ENCODE measurements around the gene AKAP8L. TPM values are rescaled to one million over a fixed set of nuclear protein-coding genes. Genes with fewer than 3 reads are reported as not detected.

AKAP8L gene
- polyA plus RNA-seq, 1 donor: 119 TPM

DNA sequence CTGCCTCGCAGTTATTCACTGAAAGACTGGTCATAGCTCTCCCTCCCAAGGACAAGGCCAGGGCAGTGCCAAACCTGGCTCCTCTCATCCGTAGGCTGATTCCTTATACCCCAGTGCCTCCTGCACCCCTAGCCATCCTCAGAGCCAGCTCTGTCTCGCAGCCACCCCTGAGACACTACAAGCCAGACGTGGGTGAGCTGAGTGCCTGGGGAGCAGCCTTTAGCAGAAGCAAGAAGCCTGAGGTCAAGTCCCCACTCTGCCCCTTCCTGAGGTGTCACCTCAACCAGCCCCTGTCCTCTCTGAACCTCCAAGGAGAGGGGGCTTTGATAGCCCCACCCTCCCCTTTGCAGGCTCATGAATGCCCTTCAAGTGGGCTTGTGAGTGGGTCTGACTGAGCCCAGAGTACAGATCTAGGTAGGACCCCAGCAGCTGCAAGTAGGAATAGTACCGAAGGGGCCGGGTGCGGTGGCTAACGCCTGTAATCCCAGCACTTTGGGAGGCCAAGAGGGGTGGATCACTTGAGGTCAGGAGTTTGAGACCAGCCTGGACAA is 14.8 kb upstream of the AKAP8L start:
- no peak for DNase-seq

DNA sequence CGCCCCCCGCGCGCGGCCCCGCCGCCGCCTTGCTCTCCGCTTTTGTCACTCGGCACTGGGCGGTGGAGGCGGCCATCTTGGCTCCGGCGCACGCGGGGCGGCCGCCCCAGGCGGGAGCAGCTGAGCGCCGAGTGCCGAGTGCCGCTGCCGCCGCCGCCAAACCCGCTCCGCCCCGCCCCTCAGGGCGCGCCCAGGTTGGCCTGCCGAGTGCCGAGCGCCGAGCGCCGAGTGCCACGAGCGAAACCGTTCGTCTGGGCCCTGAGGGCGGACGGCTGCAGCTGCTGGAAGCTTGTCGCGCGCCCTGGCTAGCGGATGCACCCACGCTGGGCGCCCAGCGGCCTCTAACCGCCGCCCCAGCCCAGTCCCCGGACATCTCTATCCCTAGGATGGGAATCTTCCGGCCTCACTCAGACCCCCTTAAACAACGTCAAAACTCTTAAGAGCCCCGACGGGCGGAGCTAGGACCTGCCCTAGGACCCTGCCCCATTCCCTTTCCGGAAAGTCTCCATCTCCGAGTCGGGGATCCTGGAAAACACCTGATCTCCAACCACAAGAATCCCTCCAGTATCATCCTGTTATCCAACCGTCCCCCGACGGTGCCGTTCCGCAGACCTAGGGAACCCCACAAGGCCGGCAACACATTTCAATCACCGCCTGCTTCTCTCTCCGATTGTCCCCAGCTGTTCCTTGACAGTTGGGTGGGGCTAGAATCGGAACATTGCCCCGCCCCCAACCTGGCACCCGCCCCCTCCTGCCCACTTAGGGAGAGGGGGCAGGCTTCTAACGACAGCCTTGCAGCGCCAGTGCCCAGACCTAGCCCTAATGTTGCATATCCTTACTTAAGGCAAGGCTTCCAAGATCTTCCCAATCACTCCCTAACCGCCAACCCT is 14.1 kb upstream of the AKAP8L start:
- peak; percentile 89 for DNase-seq

DNA sequence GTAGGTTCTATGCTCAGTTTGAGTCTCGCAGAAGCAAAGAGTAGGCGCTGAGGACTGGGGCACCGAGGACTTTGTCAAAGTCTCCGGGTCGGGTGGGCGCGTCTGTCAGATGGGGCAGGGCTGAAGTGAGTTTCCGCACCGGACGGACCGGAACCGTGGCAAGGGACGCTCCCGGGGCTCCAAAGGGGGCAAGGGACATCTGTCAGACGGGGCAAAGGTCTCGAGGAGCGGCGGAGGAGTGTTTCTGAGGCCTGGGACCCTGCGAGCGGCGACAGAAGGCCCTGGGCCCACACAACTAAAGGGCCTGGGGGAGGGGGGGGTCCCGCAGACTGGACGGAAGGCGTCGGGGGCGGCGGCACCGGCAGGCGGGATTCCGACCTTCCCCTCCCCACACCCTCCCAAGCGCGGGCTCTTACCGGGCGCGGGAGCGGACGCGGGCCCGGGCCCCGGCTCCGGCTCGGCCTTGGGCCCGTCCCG is 13.3 kb upstream of the AKAP8L start:
- DNase-seq: no peak

DNA sequence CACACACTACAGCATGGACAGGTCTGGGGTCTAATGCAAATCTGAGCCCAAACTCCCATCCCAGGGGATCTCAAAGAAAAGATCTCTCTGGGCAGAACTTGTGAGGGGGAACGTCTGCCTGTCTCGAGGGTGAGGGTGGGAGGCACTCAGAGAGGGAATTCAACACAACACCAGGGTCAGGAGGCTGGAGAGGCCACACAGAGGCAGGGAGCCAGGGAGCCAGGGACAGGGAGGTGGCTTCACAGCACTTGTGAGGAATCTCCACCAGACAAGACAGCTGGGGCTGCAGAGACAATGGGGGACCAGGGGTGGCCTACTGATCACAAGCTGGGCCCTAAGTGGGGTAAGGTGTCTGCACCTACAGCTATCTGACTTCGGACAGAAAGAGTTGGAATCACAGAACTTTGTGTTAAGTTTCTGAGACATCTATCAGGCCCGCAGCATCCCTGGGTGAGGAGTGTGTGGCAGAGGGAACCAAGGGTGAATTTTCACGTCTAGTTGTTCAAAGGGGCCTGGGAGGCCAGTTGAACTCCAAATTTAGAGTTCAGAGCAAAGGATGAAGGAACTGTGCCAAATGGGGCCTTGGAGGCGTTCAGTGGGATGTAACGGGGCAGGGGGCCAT is 12.7 kb upstream of the AKAP8L start:
- no peak for DNase-seq

DNA sequence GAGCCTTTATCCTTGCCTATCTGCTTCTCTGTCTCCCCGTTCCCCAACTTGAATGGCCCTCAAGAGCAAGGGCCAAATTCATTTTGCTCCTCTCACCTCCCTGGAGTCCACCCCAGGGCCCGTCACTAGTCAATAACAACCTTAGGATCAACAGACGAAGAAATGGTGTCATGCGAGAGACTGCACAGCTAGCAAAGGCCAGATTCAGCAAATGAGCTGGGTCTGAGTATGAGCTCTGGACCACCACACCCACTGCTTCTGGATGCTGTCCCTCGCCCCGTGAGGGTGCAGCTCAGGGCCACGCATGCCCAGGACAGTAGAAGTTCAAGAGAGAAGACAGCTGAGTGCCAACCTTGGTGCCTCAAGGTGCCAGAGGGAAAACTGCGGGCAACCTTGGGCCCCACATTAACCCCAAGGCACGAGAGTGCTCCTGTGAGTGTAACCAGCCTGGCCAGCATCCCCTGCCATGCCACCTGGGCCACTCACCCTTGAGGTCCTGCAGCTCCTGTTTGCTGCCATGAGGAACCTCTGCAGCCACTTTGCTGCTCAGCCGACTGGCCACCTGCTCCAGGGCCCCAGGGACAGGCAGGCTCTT is 11.8 kb upstream of the AKAP8L start:
- no peak for DNase-seq

DNA sequence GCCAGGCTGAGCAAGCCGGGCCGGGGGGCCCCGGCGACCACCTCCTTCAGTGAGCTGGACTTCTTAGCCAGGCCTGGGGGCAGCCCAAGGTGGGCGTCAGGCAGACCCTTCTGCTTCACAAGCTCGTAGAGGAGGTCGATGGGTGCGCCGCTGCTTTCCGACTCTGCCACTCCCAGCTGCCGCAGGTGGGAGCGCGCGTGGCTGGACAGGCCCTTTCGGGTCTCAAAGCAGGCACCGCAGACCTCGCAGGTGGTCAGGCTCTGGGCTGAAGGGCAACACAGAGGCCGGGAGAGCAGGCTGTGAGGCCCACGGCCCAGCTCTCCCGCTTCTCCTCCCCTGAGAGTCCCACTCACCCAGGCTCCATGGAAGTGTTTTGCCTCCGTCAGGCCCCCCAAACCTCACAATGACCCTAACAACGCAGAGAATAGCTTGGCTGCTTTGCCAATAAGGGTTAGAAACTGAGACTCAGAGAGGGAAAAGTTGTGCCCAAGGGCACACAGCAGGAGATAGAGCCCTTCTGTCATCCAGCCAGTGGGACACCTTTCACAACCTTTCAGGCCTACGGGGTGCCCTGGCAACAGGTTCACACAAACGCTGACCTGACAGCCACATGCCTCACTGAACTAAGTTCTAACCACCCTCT is 11.2 kb upstream of the AKAP8L start:
- no peak for DNase-seq

DNA sequence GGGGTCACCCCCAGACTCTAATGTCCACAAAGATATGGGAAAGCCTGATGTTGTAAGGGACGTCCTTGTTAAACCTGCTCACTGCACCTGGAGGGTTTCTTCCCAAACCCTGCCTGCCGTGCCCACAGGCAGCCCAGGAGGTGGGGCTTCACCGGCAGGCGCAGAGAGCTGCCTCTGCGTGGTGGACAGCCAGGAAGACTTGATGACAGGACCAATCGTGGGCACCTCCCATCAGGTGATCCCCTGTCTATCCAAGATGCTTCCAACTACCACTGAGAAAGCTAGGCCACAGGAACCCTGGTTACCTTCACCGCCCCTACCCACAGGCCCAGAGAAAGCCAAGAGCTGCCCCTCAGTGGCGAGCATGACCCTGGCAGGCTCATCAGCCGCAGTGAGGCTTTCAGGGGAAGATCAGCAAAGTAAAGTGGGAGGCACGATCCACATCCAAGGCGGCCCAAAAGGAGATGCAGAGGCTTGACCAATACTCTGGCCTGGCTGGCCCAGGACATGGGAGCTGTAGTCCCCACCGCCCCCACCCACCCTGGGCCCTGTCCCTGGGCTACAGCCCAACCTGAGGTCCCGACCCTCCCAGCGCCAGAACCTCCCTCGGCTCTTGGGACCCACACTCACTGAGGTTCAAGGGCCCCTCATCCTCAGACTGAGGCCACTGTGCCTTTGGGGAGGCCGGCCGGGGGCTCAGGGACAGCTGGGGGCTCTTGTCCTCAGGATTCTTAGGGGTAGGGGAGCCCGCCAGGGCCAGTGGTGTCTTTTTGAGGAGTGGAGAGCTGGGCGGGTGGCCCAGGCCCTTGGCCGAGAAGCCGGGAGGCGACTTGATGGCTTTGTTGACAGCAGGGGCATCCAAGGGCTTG is 10.4 kb upstream of the AKAP8L start:
- DNase-seq: no peak

DNA sequence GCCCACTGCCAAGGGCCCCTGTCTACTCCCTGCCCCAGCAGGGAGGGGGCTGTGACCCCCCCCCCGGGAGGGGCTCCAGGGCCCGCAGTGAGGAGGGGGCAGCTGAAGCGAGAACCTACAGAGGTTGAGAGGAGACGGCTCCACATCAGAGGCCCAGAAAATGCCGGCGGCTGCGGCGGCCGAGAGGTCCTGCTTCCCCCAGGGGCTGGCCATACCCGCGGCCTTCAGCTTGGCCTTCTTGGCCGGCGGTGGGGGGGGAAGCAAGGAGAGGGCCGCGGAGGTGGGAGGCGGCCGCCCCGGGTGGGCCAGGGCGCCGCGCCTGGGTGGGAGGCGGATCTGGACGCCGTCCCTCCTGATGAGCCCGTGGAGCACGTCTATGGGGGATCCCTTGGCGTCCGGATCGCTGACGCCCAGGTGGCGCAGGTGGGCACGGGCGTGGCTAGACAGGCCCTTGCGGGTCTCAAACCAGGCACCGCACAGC is 9.2 kb upstream of the AKAP8L start:
- DNase-seq: no peak

DNA sequence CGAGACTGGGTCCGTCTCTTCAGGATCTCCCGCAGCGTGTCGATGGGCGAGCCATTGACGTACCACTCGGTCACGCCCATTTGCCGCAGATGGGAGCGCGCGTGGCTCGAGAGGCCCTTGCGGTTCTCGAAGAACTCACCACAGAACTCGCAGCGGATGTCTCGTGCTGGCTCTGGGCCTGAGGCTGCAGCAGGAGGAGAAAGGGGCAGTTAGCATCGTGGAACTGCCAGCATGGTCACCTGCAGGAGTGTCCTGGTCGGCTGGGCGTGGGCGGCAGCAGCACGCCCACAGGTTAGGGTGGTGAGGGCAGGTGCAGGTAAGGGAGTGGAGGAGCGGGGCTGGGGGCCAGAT is 8.5 kb upstream of the AKAP8L start:
- DNase-seq: no peak

DNA sequence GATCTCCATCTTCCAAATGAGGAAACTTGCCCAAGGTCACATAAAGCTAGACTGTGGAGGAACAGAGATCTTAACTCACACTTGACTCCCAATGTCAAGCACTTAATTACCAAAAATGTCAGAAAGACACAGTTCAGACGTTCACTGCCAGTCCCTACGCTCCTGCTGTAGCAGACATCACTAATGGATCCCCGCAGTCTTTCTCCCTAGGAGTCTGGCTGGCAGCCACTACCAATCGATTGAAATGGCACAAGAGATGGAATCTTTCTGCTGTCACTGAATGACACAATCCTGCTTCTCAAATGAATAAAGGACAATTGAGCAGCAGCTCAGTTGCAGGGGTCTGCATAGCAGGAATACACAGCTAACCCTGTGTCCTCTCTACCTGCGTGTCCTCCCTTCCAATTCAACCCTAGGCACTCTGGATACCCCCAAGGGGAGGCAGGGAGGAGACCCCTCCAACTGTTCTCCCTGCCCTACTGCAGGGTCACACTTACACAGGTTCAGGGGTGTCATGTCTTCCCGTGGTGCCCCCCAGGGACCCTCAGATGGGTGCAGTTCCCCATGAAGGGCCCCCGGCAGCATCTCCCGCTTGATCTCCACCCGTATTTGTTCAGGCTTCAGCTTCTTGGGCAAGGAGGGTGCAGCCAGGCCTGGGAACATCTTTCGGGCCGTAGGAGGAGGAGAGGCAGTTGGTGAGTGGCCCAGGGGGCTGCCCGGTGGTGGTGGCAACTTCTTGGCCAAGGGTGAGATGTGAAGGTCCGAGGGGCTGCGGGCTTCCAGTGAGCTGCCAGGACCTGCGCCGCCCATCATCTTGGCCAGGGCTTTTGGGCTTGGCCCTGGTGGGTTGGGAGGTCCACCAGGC is 7.9 kb upstream of the AKAP8L start:
- no peak for DNase-seq

DNA sequence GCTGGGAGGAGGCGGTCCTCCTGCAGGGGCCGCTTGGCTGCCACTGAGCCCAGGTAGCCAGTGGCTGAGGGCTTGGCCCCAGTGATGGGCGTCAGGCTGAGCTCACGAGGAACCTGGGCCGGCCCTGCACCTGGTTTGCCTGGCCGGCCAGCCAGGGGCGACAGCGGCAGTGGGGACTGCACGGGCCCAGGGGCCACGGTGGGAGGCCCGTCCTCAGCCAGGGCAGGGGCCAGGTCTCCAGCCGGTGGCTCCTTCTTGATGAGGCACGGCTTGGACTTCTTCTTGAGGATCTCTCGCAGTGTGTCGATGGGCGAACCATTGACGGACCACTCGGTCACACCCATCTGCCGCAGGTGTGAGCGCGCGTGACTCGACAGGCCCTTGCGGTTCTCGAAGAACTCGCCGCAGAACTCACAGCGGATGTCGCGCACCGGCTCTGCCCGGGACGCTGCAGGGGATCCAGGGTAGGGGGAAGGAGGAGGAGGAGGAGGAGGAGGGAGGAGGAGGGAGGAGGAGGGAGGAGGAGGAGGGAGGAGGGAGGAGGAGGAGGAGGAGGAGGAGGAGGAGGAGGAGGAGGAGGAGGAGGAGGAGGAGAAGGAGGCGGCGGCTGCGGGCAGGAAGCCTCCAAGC is 6.6 kb upstream of the AKAP8L start:
- no peak for DNase-seq

DNA sequence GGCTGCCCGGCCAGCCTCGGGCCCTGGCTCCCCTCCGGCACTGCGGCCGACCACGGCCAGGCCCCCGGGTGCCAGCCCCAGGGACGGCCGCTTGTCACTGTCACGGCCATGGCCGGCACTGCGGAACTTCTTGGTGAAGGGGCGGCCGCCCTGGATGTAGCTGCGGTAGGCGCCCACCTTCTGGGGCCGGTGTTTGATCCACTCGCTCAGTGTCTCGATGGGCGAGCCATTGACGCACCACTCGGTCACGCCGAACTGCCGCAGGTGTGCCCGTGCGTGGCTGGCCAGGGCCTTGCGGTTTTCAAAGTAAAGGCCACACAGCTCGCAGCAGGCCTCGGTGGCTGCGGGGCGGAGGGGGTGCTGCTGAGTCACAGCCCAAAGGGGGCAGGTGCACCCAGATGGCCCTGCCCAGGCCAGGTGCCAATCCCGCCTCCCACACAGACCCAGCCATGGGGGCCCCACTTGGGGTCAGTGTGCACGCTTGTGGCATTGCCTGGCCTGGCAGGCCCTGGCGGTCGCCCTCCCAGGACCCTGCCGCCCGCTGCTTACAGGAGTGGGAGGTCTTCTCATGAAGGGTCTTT is 6.0 kb upstream of the AKAP8L start:
- DNase-seq: no peak

DNA sequence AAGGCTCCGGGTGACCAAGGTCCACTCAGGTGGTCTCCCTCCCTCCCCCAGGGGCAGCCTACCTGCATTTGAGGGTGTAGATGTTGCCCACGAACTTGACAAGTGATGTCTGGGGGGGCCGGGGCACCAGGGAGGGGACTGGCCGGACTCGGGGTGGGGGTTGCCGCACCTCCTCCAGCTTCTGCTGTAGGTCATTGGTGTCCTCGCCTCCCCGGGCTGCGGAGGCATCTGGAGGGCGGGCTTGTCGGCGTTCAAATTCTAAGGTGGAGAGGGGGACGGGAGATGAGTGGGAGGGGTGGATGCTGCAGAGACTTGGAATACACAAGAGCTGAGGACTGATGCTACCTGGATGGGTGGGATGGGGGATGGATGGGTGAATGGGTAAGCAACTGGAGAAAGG is 5.3 kb upstream of the AKAP8L start:
- no peak for DNase-seq

DNA sequence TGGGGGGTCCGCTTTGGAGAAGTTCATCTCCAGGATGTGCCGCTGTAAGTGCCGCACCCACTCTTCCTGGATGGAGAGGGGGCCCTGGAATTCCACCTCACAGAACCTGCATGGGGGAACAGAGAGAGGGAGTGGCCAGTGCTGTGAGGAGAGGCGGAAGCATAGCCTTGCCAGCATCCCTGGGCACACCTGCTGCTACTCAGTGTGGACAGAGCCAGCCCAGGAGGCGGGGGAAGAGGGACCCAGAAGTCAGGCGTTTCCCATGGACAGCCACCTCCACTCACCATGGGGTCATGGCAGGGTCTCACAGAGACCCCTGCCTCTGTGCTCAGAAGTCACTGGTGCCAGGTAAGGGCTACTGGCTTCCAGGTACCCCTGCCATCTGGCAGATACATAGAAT is 4.3 kb upstream of the AKAP8L start:
- no peak for DNase-seq

DNA sequence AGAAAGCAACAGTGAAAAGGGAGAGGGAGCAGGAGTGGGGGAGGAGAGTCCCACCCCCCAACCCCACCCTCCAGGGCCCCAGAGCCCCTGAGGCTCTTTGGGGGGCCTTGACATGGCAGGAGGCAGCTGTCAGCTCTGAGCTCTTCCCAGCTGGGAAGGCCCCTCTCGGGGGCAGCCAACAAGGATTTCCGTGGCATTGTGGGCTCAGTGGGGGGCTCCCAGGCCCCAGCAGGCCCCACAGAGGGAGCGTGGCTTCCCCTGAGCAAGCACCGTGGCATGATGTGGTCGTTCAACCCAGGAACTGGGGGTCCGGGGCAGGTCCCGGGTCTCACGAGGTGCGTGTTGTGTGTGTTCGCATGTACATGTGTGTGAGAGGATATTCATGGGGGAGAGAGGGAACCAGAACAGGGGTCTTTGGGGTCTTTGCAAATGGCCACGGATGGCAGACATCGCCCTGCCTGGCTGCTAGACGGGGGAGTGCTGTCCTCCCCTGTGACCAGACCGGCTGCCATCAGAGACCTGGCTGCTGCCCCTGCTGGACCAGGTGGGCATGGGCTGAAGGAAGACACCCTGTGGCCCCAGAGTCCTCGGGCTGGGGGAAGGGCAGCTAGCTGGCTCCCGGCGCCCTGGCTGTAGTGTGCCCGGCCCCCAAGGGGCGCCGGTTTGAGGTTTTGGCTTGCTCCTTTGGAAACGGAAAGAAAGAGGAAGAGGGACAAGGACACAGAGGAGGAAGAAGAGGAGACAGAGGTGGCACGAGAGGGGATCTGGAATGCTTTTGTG is 3.7 kb upstream of the AKAP8L start:
- DNase-seq: no peak

DNA sequence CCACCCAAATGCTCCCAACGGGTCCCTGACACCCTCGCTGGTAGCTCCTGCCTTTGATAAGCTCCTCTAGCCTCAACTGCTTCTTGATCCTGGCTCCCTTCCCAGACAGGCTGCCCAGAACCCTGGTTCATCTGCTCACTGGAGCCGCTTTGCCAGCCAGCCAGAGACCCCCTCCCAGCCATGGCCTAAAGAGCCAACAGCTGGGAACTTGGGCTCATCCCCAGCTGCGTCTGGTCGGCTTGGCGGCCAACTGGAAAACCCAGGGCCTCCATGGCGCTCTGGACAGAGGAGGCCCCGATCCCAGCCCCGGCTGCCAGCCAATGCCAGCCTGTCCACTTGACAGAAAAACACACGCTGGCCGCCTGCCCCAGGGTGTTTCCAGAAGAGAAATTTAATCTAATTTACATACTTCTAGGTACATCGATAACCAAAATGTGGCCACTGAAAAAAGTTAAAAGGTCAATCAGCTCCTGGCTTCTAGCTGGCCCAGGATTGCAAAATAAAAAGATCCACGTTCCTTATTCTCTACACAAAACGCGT is 3.0 kb upstream of the AKAP8L start:
- no peak for DNase-seq

DNA sequence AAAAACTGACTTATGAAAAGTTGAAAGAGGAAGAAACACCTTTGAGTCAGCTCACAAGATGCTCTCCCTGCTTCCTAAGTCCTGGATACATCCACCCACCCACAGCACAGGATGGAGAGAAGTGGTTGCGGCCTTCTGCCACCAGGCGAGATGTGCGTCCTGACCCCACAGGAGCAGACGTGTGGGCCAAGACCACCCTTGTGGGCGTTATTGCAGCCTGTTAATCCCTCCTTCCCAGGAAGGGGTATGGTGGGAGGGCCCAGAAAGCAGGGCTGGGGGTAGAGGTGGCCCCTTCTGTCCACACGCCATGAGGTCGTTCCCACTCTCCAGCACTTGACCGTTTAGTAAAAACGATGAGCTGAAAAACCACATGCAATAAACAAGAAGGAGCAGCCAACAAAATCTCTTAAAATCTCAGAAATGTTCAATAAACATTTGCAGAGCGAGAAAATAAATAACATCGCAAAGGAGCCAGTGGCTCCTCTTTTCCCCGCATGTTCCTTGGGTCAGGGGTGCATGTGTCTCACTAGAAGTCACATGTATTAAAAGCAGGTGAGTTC is 2.4 kb upstream of the AKAP8L start:
- DNase-seq: no peak

DNA sequence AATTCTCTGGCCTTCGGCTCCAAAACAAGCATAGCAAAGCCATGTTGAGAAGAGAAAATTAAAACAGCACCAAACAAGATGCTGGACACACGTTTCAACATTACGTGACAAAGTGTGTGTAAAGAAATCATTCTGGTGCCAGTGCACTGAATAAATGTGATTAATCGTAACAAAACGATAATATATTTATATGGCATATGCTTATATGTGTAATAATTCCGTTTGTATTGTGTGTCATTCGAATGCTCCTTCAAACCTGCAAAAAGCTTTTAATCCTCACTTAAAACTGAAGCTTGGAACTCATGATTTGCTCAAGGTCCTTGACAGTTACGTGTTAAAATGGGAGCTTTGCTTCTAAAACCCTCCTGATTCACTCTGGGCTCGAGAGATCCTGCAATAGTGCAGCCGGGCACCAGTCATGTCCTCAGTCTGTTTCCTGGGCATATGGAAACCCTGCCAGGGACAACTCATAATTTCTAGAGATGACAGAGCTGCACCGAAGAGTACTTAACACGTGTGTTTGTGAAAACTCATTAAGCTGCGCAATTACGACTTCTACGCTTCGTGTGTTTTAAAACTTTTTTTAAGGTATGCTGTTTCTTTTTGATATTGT is 731 bp upstream of the AKAP8L start:
- no peak for DNase-seq

Data from left kidney (tissue), 2 donors.